Measurements from ENCODE around the gene CFAP73.

CFAP73 gene

DNA sequence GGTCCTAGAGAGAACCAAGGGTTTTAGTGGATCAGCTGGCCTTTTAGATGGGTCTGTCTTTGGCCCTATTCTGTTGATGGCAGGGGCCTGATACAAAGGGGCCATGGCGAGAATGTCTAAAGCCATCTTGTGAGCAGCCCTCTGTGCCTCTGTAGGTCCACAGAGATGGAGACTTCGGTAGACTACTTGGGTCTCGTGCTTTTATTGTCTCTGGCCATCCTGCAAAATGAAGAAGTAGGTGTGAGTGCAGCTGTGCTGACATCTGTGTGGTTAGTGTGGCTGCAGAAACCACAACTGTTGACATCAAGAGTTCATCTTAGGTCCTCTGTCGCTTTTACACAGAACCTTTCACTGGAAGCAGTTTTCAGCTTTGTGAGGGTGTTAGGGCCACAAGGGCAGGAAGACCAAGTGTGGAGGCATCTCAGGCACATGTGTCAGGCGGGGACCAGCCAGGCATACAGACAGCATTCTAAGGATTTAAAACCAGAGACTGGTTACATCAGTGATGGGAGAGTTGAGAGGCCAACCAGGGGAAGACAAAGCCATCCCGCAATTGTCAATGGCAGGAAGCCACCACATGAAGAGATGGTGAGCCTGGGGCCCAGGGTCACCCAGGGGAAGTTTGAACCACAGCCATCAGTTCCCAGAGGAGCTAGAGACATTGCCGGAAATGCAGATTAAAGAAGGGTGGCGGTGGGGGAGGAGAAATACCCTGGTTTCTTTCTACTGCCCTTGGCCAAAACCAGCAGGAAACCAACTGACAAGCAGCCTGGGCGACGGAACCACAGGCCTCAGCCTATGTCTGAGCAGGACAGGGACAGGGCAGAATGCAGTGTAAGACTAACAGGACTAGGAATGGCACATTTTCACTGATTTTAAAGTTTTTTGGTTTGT lies 58.8 kb downstream of the CFAP73 start:
- Histone ChIP-seq H3K4me3 (ENCODE audit: low read depth in 1 of 2, low read length in 2 of 2) (no peak overlapping the region), H3K36me3 (ENCODE audit: control insufficient read depth in 1 of 2, insufficient read depth in 2 of 2, low read length in 2 of 2) (no peaks in the 10 kb centered on the region), H3K4me1 (ENCODE audit: control insufficient read depth in 1 of 2, insufficient read depth in 2 of 2, low read length in 2 of 2) (peaks cover 17 to 29% of the 10 kb centered on the region in 2 donors), H3K9me3 (ENCODE audit: control insufficient read depth in 1 of 2, low read length in 2 of 2) (no peaks in the 10 kb centered on the region), H3K27ac (ENCODE audit: low read depth, low read length) (no peak overlapping the region), H3K27me3 (ENCODE audit: control insufficient read depth in 1 of 2, insufficient read depth in 2 of 2, low read length in 2 of 2) (no peaks in the 10 kb centered on the region), H3K9ac (ENCODE audit: low read depth in 1 of 2, low read length in 2 of 2) (no peak overlapping the region)

All from duodenal mucosa (tissue), 2 donors.